Fibroblast of skin of right biceps (primary cell): ENCODE data around the gene SYNGR1.

Source experiments
- DNase-seq: peaks from one replicate; pipeline ENCODE4 v3.0.0-alpha.2; 2013

SYNGR1 gene

DNA sequence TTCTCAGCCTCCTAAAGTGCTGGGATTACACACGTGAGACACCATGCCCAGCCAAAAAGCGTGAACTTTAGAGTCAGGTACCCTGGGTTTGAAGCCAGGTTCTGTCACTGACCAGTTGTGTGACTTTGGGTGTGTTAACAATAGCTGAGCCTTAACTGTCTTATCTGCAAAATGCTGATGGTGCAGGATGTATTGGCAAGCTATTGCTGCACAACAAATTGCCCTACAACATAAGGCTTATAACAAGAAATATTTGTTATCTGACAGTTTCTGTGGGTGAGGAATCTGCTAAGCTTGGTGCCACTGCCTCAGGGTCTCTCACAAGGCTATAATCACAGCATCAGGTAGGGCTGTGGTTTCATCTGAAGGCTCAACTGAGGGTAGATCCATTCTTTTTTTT is 21.9 kb downstream of the SYNGR1 start:
- DNase-seq = no peak

DNA sequence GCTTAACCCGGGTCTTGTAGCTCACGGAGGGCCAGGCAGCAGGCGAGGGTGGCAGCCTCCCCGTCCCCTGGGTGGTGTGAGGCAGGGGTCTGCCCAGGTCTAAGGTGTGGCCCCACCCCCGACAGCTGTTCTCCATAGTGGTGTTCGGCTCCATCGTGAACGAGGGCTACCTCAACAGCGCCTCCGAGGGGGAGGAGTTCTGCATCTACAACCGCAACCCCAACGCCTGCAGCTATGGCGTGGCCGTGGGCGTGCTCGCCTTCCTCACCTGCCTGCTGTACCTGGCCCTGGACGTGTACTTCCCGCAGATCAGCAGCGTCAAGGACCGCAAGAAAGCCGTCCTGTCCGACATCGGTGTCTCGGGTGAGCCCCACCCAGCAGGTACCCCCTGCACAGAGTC is 24.4 kb downstream of the SYNGR1 start:
- no peak for DNase-seq

DNA sequence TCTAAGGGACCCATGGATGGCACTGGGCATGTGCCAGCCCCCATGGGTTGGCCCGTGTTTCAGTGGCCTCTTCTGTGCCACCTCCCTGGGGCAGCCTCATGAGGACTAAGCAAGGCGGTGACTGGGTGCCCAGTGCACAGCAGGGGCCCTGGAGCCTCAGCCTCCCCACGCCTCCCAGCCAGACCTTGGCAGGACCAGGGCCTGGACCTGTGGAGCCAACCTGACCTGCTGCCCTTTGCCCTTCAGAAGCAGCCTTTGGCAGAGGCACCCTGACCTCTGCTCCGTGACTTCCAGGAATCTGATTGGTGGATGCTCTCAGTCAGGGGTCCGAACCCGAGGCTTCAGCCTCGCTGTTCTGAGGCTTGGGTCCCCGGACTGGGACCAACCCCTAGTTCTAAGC is 25.0 kb downstream of the SYNGR1 start:
- DNase-seq = no peak

DNA sequence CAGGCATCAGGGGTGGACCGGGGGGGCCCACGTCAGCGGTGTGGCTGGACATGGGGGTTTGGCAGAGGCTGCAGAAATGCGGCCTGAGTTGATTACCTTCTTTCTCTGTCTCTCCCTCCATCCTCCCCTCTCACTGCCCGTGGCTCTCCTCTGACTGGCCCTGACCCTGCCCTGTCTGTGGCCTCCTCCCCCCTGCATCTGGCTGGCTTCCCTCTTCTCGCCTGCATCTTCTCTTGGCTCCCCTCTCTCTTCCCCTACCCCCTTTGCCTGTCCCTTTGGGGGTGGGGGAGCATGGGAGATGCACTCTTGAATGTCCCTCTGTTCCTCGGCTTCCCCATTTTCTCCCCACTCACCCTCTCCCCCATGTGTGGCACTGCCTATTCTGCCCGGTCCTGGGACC is 25.9 kb downstream of the SYNGR1 start:
- DNase-seq = no peak

DNA sequence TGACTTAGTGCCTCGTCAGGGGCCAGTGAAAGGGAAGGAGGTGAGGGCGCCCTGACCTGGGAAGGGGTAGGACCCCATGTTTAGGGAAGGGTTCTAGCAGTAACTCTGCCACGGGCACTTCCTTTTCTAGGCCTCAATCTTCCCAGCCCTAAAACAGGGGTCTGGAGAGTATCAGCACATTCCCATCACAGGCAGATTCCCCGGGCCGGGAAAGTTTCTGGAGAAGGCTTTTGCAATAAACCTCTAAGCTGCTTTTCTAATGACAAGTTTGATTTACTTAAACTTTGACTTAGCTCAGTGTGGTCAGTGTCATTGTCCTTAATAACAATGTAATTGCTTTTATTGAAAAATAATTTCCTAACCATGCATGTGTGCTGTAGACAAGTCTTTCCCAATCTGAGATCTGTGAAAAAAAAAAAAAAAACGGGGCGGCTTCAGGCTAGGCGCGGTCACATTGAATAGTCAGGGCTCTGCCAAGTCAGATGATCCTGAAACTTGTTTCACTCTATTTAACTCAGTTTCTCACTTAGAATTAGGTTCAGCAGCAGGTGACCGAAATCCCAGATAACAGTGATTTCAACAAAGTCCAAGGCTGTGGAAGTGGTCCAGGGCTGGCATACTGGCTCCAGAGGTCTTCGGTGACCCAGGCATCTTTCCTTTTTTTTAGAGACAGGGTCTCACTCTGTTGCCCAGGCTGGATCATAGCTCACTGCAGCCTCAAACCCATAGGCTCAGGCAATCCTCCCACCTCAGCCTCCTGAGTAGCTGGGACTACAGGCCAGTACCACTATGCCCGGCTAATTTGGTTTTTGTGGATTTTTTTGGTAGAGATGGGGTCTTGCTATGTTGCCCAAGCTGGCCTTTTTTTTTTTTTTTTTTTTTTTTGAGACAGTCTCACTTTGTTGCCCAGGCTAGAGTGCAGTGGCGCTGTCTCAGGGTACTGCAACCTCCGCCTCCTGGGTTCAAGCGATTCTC is 30.3 kb downstream of the SYNGR1 start:
- no peak for DNase-seq

DNA sequence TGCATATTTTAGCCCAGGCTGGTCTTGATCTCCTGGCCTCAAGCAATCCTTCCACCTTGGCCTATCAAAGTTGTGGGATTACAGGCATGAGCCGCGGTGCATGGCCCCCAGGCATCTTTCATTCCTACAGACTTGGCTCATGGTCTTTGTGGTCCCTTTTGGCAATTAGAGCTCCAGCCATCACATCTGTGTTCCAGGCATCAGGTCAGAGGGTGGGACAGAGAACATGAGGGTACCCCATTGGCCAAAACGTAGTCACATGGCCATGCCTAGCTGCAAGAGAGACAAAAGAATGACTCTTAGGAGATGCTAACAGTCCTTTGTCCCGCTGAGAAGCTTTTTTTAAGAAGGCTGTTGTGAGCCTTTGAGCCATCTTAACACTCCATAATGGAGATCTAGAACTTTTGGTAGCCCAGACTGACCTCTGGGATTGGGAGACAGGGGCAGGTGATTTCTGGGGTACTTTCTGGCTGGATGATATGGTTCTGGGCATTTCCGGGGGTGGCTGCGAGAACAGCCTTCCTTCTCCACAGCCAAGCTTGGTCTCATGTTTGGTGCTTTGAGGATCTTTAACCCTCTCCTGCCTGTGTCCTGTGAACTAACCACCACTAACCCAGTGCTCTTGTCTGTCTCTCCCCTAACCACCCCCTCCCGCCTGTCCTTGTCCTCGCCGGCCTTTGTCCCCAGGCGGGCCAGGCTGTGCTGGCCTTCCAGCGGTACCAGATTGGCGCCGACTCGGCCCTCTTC is 31.4 kb downstream of the SYNGR1 start:
- DNase-seq = no peak

DNA sequence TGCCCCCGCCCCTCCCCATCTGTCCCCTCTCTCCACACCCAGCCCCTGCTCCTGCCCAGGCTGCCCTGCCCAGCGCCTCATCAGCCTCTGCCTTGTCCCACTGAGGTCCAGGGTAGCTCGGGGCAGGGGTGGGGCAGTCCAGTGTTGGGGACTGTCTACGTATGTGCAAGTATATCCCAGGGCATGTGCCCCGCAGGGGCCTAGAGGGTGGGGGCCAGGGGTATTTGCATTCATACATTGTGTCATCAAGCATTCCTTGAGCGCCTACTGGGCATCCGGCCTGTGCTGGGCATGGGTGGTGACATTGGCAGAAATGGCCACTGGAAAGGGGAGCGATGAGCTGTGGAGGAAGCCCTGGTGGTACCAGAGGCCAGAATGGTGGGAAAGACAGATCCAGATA is 32.1 kb downstream of the SYNGR1 start:
- no peak for DNase-seq

DNA sequence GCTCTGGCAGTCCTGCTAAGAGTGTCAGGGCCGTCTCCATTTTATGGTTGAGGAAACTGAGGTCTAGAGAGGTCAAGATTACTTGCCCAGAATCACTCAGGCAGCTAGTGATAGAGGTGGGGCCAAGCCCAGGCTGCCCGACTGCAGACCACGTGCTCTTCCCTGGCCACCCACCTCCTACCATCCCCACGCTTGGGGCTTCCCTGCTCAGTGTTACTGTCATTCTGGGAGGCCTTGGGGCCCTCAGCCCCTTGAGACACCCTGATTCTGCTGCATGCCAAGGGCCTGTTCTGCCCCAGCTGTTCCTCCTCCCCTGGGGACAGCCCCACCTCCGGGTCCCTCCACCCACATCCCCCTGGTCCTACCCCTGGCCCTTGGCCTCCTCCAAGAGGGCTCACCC is 32.6 kb downstream of the SYNGR1 start:
- DNase-seq = no peak

DNA sequence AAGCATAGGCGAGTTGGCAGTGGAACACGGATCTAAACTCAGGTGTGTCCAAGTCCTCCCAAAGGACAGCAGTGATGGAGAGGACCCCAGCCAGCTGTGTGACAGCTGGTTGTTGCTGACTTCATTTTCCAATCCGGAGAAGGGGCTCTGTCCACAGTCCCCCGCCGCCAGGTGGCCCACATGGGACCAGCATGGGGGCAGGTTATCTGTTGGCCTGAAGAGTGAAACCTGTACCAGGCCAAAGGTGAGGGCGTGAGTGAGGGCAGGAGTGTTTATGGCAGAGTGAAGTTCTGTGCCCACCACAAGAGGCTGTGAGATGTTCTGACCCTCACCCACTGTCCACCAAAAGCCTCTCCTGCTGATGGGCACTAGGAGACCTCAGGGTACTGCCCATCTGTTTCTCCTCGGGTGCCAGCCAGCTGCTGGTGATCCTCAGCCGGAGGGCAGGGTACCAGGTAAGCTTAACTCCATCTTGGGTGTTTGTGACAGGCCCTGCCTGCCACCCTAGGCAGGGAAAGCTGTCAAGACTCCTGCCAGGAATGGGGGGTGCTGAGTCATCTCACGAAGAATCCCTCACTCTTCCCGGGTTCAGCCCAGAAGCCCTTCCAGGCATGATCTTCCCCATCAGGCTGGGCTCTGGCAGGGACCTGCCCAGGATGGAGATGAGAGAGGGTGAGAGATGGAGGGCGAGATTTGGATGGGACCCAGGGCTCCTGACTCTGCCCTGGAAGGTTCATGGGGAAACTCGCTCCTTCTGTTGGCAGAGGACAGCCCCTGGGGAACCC is 34.2 kb downstream of the SYNGR1 start:
- DNase-seq = peak; percentile 51

DNA sequence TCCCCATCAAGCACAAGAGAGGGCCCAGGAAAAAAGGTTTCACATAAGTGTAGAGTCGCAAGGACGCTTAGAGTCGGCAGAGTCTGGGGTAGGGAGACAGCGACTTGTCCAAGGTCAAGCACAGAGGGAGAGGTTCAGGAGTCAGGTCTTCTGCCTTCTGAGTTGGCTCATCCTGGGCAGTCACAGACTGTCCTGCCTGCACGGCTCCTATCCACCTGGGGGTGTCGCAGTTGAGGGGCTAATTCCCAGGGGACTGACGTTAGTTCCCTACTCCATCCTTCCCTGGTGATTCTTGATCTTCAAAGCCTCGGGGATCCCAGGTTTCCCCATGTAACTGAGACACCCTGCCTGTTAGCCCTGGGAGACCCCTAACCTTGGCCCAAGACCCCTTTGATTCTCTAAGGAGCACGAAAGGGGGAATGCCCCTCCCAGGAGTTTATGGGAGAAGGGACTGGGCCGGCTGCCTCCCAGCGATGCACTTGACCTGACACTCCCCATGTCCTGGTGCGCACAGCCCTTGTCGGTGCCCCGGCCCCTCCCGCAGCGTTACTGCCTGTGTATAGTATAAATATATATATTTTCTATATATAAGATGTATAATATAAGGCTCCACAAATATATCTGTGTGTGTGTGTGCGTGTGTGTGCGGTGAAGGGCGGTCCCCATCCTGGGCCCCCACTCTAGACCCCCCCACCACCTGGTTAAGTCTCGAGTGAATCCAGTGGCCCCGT is 35.1 kb downstream of the SYNGR1 start:
- peak; percentile 42 for DNase-seq

DNA sequence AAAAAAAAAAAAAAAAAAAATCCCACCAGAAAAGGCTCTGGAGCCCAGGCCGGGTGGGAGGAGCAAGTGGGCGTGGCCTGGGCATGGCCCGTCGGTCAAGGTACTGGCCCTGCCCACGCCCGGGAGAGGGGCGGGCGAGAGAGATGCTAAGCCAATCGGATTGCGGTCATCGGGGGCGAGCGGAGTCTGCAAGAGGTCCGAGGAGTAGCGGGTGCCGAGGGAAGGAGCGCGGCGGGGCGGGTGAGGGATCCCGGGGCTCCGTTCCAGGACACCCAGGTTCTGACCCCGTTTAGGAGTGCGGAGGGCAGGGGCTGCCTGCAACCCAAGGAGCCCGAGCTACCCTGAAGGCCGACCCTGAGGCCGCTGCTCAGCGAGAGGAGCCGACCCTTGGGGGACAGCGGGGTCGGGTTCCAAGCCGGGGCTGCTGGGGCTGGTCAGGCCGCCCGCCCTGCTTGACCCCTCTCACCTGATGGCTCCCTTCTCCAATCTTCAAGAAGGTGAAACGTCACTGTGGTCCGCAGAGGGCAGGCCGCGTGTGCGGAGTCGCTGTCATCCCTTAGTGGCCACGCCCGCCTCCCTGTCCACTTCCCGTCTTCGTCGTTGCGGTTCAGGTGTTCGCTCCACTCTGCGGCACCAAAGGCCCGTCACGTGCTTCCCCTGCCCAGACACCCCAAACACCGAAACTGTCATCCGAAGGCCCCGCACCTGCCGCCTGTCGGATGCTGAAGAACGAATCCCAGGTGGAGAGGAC is 38.6 kb downstream of the SYNGR1 start:
- peak; percentile 80 for DNase-seq

DNA sequence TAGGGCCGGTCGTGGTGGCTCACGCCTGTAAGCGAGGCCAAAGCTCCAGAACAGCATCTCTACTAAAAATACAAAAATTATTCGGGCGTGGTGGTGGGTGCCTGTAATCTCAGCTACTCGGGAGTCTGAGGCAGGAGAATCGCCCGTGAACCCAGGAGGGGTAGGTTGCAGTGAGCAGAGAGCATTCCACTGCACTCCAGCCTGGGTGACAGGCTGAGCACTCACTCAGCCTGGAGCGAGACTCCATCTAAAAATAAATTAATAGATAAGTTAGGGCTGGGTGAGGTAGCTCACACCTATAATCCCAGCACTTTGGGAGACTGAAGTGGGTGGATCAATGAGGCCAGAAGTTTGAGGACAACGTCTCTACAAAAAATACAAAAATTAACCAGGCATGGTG is 39.6 kb downstream of the SYNGR1 start:
- DNase-seq = no peak

DNA sequence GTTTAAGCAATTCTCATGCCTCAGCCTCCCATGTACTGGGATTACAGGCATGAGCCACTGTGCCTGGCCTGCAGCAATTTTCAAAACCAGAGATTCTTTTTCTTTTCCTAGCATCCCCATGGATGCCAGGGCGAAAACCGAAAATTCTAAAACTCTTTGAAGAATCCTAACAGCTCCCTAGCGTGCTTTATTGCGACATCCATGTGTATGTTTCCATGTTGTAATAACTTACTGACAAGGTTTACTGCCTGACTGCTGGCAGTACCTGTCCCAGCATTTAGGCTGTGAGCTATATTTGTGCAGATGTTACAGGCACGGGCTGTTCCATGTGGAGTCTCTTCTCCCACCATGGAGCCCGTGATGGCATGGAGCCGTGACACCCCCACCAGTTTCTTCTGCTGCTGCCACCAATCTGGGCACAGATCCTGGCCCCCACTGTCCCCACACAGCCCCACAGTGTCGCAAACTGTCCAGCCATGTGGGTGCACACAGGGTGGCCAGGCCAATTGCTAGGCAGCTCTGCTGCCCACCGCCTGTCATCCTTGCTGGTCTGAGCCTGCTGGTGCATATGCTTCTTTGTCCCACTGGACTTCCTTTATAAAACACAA is 42.7 kb downstream of the SYNGR1 start:
- no peak for DNase-seq

DNA sequence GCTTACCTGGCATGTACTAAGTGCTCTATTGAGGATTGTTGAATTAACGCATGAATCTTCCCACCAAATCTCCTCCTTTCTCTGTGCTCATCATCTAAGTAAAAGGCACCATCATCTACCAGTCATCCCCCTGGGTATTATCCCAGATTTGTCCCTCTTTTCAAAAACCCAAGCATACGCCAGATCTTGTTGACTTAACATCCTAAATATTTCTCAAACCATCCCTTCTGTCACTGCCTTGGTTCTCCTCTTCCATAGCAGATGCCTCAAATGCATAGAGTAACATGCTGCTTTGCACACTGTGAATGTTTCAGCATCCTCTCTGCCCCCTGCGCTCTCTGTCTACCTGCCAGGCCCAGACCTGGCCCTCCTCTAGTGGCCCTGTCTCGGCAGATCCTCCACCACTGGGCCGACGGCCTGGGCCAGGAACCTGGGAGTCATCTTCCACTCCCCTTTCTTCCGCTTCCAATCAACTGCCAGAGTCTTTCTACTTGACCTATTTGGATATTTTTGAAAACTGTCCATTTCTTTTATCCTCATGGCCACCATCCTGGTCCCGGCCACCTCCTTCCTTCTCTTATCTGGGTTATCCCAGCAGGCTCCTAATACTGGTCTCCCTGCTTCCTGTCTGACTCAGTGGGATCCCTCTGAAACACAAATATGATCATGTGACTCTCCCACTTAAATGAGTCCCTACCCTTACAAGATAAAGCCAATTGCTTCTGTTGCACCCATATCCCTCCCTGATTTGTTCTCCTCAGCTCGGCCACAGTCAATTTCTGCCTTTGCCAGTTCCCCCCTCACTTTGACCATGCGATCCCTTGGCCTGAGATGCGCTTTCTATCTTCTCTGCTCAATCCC is 46.4 kb downstream of the SYNGR1 start:
- DNase-seq = peak; percentile 14

DNA sequence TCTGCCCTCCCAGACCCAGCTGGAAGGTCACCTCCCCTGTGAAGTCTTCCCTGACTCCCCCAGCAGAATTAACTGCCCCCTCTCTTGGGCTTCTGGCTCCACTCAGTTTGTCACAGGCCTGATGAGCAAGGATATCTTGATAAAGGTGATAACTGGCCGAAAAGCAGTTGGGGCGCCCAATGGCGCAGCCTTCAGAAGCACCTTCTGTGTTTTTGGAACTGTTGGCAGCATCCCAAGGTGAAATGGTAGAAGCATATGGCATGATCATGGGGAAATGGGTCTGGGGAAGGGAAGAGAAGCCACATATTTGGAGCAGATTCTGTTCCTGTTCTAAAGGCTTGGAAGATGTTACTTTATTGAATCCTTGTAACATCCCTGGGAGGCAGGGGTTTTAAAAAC is 47.0 kb downstream of the SYNGR1 start:
- DNase-seq = no peak

DNA sequence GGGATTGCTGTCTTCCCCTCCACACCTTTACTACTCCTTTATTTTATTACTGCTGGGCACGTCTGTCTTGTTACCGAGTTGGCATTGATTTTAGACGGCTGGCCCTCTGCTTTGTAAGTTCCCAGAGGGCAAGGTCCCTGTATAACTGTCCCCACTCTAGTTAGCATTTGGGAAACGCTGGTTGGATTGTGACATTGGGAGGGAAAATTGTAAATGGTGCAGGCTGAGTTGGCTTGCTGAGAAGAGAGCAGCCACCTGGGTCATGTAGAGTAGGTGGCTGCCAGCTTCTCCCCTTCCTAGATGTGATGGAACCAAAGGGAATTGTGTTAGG is 51.5 kb downstream of the SYNGR1 start:
- no peak for DNase-seq

DNA sequence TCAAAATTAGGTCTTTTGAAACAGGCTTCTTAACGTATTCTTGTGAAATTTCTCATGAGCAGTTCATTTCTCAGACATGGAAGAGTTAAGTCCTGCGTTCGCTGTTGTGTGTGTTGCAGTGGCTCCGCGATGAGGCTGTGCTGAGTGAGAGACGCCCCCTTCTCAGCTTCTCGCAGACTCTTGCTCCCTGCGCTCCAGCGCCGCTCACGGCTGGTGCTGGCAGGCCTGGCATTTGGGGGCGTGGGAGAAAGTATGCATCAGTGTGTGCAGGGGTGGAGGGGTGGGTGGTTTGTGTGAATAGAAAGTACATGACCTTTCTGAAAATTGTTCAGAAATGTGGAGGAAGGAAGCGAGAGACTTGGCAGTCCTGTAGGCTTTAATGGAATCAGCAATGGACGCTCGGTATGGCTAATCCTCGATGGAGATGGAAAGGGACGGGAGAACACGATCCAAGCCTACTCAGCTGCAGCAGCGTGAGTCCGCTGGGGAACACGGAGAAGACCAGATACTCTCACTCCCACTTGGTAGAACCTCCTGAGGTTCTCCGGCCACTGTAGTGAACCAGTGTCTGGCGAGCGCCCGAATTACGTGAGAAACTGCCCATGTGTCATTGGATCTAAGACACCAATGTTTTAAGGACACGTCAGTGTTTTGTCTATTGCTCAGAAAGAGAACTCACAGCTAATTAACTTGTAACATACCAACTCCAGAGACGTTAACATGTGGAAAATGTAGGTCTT is 55.7 kb downstream of the SYNGR1 start:
- peak; percentile 49 for DNase-seq

DNA sequence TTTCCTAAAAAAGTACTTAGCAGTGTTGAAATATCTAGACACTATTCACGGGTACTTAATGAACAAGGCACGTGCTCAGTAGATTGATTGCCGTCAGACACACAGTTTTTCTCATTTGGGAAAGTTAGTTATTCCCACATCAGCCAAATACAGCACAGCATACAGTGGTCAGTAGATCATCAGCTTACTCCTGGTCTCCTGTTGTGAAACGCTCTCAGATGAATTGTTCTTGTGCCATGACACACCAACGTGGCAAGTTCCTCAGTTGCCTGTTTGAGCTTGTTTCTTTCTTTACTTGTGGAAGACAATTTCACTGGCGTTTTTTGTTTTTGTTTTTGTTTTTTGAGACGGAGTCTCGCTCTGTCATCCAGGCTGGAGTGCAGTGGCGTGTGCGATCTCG is 58.4 kb downstream of the SYNGR1 start:
- no peak for DNase-seq

DNA sequence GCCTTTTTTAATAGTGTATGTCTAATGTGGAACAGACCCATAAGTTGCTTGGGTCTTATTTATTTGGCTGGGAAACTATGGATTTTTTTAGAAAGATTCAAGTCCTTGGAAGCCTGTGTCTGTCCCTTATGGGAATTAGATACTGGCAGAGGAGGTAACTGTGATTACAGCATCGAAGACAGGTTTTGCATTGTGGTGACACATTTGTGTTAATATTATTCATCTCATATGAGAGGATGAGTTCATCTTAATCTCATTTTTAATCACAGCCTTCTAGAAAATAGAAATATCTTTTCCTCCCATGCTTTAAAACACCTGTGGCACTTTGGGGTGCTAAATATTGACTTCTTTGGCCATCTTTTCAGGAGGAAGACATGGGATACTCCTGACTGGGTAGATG is 59.0 kb downstream of the SYNGR1 start:
- no peak for DNase-seq

DNA sequence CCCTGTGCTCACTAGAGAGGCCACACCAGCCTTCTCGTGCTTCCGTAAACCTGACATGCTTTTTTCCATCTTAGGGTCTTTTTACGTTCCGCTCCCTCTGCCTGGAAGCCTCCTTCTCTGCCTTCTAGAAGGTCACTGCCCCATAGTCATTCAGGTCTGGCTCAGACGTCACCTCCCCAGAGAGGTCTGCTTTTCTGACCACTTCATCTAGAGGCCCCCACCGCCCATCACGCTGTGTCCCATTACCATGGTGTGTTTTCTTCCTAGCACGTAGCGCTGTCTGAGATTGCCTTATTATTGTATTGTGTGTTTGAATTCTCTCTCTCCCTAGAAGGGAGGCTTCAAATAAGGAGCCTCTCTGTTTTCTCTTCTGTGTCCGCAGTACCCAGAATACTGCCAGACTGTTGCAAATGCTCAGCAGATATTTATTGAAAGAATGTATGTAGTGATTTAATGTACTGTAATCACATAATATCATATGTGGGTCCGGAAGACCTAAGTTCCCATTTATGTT is 59.8 kb downstream of the SYNGR1 start:
- no peak for DNase-seq
